Rectal smooth muscle tissue (tissue), 1 donor: ENCODE data around the gene SUMO2.
"Not testable (repeated sequence)": the region's sequence is repeated elsewhere in the genome, so short reads cannot be mapped to it uniquely, and the experiment has no call there.

Source experiments
- H3K27ac ChIP-seq: one replicate; pipeline ENCODE4 v1.7.0; 2013; ENCODE audit warnings: low read depth, low read length, inconsistent platforms
- H3K27me3 ChIP-seq: one replicate; pipeline ENCODE4 v1.7.0; 2013; ENCODE audit warnings: low read length; ENCODE audit not compliant: control insufficient read depth, insufficient read depth
- H3K36me3 ChIP-seq: one replicate; pipeline ENCODE4 v1.7.0; 2013; ENCODE audit warnings: low read length; ENCODE audit not compliant: control insufficient read depth, insufficient read depth
- H3K4me1 ChIP-seq: one replicate; pipeline ENCODE4 v1.7.0; 2013; ENCODE audit warnings: low read length; ENCODE audit not compliant: control insufficient read depth, insufficient read depth
- H3K4me3 ChIP-seq: one replicate; pipeline ENCODE4 v1.7.0; 2013; ENCODE audit warnings: low read length
- H3K9ac ChIP-seq: one replicate; pipeline ENCODE4 v1.7.0; 2013; ENCODE audit warnings: low read length

Gene SUMO2

DNA sequence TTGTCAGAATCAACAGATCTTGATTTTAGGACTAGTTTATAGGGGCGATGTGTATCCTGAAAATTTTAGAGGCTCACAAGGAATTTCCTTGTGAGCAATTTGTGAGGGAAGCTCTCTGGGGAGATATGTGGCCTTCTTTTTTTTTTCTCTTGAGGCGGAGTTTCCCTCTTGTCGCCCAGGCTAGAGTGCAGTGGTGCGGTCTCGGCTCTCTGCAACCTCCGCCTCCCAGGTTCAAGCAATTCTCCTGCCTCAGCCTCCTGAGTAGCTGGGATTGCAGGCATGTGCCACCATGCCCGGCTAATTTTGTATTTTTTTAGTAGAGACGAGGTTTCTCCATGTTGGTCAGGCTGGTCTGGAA is 24.3 kb upstream of the SUMO2 start:
- not testable (repeated sequence) for H3K27ac ChIP-seq, H3K36me3 ChIP-seq, H3K9ac ChIP-seq, H3K27me3 ChIP-seq, H3K4me3 ChIP-seq, H3K4me1 ChIP-seq

DNA sequence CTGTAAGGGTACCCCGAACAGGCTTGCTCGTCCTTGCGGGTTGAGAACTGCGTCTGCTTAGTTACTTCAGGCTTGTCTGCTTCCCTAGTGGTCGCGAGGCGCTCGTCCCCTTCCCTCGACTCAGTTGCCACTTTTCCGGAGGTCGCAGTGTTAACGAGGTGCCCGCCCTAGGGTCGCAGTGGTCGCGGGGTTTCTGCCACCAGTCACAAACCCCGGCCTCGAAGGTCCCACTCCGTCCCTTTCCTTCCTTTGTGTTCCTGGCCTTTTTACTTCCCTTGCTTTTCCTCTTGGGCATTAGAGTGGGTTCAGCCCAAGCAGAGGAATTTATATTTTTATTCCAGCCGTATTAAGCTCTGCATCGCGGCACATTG is 23.0 kb upstream of the SUMO2 start:
- peak overlapping the region; percentile 97 for H3K27ac ChIP-seq
- H3K27me3 ChIP-seq: no peaks in the 10 kb centered on the region
- peaks cover 3% of the 10 kb centered on the region for H3K36me3 ChIP-seq
- peak overlapping the region; percentile 91 for H3K9ac ChIP-seq
- peak overlapping the region; percentile 88 for H3K4me3 ChIP-seq
- peaks cover 3% of the 10 kb centered on the region for H3K4me1 ChIP-seq

DNA sequence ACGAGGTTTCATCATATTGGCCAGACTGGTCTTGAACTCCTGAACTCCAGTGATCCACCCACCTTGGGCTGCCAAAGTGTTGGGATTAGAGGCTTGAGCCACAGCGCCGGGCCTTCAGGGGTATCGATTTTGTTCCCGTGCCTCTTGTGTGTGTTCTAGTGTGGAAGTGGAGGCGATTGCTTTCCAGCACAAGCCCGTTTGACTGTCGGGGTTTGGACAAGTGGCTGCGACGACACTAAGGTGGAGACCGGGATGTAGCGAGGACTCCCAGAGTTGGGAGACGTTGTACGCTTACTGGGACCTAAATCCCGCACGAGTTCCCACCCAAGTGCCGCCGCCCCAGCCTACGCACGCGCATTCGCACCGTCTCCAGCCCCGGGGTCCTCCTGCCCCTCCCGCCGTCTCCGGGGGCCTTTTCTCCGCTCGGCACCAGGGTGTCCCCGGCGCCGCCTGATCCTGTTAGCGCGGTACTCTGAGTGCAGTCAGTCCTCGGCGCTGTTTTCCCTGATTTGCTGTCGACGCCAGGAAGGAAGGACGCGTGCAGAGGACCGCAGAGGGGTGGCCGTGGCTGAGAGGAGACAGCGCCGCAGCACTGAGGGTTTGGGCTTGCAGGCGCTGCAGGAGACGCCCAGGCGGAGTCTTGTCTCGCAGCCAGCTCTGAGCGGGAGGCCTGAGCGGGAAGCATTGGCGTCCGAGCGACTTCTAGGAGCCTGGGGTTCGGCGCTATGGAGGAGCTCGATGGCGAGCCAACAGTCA is 22.5 kb upstream of the SUMO2 start, which contains the start of gene NUP85:
TSS of gene NUP85 (plus strand) at position 643 of the 756 bp plus-strand sequence. CDS start at position 726, 83 bp downstream.
- Histone ChIP-seq H3K4me3 (peak within 1 kb of the TSS; percentile 88), H3K9ac (peak within 1 kb of the TSS; percentile 97), H3K27ac (peak within 1 kb of the TSS; percentile 97), H3K36me3 (peaks cover under 1% of the 10 kb centered on the region), H3K4me1 (peaks cover 3% of the 10 kb centered on the region), H3K27me3 (no peaks in the 10 kb centered on the region)

DNA sequence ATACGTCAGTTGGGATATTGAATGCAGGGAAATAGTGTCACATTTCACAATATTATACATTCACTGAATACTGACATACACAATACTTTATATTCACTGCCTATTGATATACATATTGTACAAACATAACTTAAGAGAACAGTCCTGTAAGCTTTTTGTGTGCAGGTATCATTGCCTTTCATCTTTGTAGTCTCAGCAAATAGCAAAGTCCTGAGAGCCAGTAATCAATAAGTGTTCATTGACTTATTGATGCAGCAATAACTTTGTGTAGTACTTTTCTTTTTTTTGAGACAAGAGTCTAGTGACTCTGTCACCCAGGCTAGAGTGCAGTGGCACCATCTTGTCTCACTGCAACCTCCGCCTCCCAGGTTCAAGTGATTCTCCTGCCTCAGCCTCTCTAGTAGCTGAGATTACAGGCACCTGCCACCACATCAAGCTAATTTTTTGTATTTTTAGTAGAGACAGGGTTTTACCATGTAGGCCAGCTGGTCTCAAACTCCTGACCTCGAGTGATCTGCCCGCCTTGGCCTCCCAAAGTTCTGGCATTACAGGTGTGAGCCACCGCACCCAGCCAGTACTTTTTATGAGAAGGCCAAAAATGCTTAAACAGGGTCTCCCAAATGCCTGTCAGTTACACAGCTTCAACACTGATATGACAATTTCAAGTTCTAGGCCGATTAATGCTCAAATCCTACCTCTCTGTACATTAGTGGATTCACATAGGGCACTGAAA is 17.3 kb upstream of the SUMO2 start:
- no peaks in the 10 kb centered on the region for H3K4me1 ChIP-seq
- H3K9ac ChIP-seq: no peak overlapping the region
- H3K36me3 ChIP-seq: no peaks in the 10 kb centered on the region
- H3K27me3 ChIP-seq: no peaks in the 10 kb centered on the region
- no peak overlapping the region for H3K4me3 ChIP-seq
- no peak overlapping the region for H3K27ac ChIP-seq

DNA sequence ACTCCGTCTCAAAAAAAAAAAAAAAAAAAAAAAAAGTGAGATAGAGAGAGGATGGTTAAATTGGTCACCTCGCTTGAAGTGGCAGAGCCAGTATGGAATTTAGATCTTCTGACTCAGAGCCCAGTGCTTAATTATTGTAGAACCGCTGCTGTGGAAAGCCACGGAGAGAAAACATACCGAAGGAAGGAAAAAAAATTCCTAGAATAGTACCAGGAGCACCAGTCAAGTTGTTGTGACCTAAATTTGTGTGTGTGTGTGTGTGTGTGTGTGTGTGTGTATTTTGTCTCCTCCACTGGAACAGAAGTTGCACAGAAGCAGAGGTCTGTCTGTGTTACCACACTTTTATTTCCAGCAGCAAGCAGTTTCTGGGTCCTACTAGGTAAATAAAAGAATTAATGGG is 12.1 kb upstream of the SUMO2 start:
- Histone ChIP-seq H3K36me3 (no peaks in the 10 kb centered on the region), H3K4me3 (no peak overlapping the region), H3K27ac (no peak overlapping the region), H3K4me1 (no peaks in the 10 kb centered on the region), H3K9ac (no peak overlapping the region), H3K27me3 (no peaks in the 10 kb centered on the region)

DNA sequence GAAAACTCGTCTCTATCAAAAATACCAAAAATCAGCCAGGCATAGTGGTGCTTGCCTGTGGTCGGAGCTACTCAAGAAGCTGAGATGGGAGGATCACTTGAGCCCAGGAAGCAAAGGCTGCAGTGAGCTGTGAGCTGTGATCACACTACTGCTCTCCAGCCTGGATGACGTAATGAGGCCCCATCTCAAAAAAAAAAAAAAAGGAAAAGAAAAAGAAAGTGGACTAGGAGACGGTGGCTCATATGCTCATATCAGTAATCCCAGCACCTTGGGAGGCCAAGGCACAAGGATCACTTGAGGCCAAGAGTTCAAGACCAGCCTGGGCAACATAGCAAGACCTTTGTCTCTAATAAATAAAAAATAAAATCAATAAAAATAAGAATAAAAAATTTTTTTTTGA is 8.8 kb upstream of the SUMO2 start:
- H3K27me3 ChIP-seq: no peaks in the 10 kb centered on the region
- H3K9ac ChIP-seq: no peak overlapping the region
- no peaks in the 10 kb centered on the region for H3K4me1 ChIP-seq
- H3K4me3 ChIP-seq: no peak overlapping the region
- H3K27ac ChIP-seq: no peak overlapping the region
- H3K36me3 ChIP-seq: no peaks in the 10 kb centered on the region

DNA sequence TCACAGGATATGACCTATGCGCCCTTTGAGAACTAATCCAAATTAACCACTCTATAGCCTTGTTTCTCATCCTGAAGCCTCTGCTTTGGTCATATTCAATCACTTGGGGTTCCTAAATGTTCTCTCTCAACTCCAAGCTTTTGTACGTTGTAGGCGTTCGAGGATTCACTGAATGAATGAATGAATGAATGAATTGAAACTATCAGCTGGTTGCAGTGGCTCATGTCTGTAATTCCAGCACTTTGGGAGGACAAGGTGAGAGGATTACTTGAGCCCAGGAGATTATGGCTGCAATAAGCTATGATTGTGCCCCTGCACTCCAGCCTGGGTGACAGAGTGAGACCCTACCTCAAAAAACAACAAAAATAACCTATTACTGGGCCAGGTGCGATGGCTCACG is 5.9 kb upstream of the SUMO2 start:
- Histone ChIP-seq H3K27ac (no peak overlapping the region), H3K4me3 (no peak overlapping the region), H3K4me1 (no peaks in the 10 kb centered on the region), H3K9ac (no peak overlapping the region), H3K27me3 (no peaks in the 10 kb centered on the region), H3K36me3 (no peaks in the 10 kb centered on the region)

DNA sequence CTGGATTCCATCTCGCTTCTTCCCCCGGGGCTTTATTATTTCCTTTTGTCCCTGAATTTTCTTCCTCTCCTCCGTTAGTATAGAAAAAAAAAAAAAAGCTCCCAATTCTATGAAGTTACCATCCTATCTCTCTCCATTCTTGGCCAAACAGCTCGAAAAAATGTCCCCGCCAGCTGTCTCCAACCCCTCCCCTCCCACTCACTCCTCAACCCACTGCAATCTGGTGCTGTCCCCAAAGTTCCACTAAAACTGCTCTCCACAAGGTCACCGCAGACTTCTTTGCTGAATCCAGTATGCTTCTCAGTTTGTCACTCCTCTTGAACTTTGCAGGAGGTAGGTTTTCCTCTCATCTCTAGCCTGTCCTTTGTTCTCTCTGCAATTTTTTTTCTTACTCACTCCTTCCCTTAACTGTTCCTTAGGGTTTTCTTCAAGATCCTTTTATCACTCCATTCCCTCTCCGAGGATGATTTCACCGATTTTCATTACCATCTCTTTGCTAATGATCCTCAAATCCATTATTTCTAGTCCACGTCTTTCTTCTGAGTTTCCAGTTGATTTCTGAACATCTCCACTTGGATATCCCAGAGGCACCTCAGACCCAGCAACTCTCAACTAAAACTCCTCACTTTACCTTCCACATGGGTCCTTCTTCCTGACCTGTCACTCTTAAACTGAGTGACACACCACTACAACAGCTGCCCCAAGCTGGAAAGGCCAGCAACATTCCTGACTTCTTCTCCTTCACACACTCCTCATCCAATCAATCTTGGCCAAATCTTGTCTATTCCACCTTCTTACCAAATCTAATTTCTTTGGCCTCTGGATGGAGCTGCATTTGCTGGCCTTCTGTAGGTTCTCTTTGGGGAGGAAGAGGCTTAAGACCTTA is 1.5 kb upstream of the SUMO2 start:
- Histone ChIP-seq H3K27me3 (no peaks in the 10 kb centered on the region), H3K27ac (no peak overlapping the region), H3K4me1 (peaks cover 3% of the 10 kb centered on the region), H3K36me3 (peaks cover under 1% of the 10 kb centered on the region), H3K9ac (no peak overlapping the region), H3K4me3 (no peak overlapping the region)

DNA sequence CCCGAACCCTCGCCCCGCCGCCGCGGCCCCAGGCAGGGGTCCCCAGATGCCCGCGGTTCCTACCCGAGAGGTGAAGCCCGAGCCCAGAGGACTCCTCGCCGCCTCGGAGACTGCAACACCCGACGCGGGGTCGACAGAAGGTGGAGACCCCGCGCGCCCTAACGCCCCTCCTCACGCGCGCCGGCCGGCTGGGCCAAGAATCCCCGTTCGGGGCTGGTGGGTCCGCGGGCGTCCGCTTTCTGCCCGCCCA is 515 bp downstream of the SUMO2 start:
- H3K9ac ChIP-seq: peak overlapping the region; percentile 75
- no peaks in the 10 kb centered on the region for H3K27me3 ChIP-seq
- peaks cover 13% of the 10 kb centered on the region for H3K36me3 ChIP-seq
- peak overlapping the region; percentile 89 for H3K27ac ChIP-seq
- peaks cover 3% of the 10 kb centered on the region for H3K4me1 ChIP-seq
- H3K4me3 ChIP-seq: peak overlapping the region; percentile 88

DNA sequence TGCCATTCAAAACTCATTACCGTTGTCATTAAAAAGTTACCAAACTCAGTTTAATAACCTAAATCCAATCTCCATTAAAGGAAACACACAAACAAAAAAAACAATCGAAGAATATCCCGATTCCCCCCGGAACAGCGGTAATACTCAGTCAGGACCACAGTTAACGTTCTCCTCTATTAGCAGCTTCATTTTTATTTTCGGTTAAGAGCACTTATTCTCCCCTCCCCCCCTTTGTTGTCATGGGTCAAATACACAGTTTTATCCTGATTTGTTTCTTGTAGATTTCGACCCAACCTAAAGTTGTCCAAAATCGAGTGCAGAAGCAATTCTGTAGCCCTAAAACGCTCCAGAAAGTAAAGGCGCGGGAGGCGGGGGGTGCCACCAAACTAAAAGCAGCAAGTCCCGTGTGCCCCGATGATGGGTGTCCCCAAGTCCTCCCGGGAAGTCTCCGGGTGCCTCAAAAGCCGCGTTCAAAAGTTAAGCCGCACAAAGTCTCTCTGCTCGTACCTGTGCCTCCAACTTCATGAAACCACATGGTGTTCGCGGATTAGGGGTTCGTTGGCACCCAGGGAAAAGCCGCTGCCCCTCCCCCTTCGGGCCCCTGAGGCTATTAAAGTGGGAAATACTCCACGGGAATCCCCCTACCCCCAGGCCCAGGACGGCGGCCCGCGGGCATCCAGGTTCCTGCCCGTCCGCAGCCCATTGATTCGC is 996 bp downstream of the SUMO2 start:
- H3K4me3 ChIP-seq: peak overlapping the region; percentile 88
- H3K27me3 ChIP-seq: no peaks in the 10 kb centered on the region
- peak overlapping the region; percentile 89 for H3K27ac ChIP-seq
- H3K9ac ChIP-seq: peak overlapping the region; percentile 75
- H3K36me3 ChIP-seq: peaks cover 14% of the 10 kb centered on the region
- H3K4me1 ChIP-seq: peaks cover 3% of the 10 kb centered on the region

DNA sequence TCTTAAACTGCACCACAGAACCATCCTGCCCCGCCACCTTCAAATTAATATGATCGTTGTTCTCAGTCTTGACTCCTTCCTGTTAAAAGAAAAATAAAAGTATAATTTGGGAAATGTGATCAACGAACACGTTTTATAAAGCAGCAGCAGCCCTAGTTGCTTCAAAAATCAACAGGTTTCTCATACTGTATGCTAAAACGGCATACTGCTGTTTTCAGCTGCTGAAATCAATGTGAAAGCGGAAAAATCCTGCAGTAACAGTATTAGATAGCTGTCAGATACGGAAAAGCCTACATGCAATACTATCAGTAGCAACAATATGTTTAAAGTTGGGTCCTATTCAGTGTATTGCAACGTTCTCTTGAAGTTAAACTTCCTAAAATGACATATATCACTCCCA is 1.6 kb downstream of the SUMO2 start:
- Histone ChIP-seq H3K36me3 (peaks cover 16% of the 10 kb centered on the region), H3K4me1 (peaks cover 3% of the 10 kb centered on the region), H3K27me3 (no peaks in the 10 kb centered on the region), H3K9ac (no peak overlapping the region), H3K4me3 (peak overlapping the region; percentile 88), H3K27ac (no peak overlapping the region)

DNA sequence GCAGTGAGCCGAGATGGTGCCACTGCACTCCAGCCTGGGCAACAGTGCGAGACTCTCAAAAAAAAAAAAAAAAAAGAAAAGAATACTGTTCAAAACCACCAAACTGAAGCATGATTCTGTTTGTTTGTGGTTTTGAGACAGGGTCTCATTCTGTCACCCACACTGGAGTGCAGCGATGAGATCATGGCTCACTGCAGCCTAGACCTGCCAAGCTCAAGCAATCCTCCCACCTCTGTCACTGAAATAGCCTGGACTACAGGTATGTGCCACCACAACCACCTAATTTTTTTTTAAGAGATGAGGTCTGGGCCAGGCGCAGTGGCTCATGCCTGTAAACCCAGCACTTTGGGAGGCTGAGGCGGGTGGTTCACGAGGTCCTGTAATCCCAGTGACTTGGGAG is 4.3 kb downstream of the SUMO2 start:
- no peak overlapping the region for H3K9ac ChIP-seq
- no peak overlapping the region for H3K27ac ChIP-seq
- H3K36me3 ChIP-seq: peaks cover 25% of the 10 kb centered on the region
- no peaks in the 10 kb centered on the region for H3K27me3 ChIP-seq
- no peak overlapping the region for H3K4me3 ChIP-seq
- peaks cover 3% of the 10 kb centered on the region for H3K4me1 ChIP-seq
